HFFc6 (cell line): ENCODE measurements around the gene PAQR4. TPM values are rescaled to one million over a fixed set of nuclear protein-coding genes. Genes with fewer than 3 reads are reported as not detected.

Source experiments
- DNase-seq: peaks from one replicate; pipeline ENCODE4 v3.0.0-alpha.2; 2018
- H3K27ac Mint-ChIP-seq: 2 replicates; pipeline ENCODE4 v1.8.0; 2020; ENCODE audit warnings: mild to moderate bottlenecking, mixed read lengths
- H3K27me3 Mint-ChIP-seq: 2 replicates; pipeline ENCODE4 v1.8.0; 2021; ENCODE audit warnings: mild to moderate bottlenecking, moderate library complexity, mixed read lengths; ENCODE audit not compliant: insufficient read depth
- H3K36me3 Mint-ChIP-seq: 2 replicates; pipeline ENCODE4 v1.8.0; 2021; ENCODE audit warnings: low read depth, mixed read lengths
- H3K4me1 Mint-ChIP-seq: 2 replicates; pipeline ENCODE4 v1.8.0; 2020; ENCODE audit warnings: low read depth, mixed read lengths
- H3K4me3 Mint-ChIP-seq: 2 replicates; pipeline ENCODE4 v1.8.0; 2020; ENCODE audit warnings: mild to moderate bottlenecking, moderate library complexity, mixed read lengths
- H3K9me3 Mint-ChIP-seq: 2 replicates; pipeline ENCODE4 v1.8.0; 2020; ENCODE audit warnings: mild to moderate bottlenecking, mixed read lengths
- total RNA-seq, 6 experiments: library from RNA; stranded (reverse); fragmentation: NEBNext Ultra II Directional; extraction: Animal tissue kit (Norgen Biotek cat#: 25700); gene quantifications; 2 replicates in 1 of 6; 3 replicates in 5 of 6; pipeline ENCODE4 v1.2.3, GENCODE V29; 2021
- TF ChIP-seq, protein P1 (sequence below): fragments of 200-600 bp; sonication (generic); IDR thresholded peaks from 2 replicates; pipeline ENCODE4 v1.5.0; 2021; ENCODE audit warnings: antibody characterized with exemption, mild to moderate bottlenecking

PAQR4 gene
- total RNA-seq, 6 experiments from 2014 or later = 5.7 to 16.5 (median 13.7) TPM

- TF ChIP-seq, protein P1, sequence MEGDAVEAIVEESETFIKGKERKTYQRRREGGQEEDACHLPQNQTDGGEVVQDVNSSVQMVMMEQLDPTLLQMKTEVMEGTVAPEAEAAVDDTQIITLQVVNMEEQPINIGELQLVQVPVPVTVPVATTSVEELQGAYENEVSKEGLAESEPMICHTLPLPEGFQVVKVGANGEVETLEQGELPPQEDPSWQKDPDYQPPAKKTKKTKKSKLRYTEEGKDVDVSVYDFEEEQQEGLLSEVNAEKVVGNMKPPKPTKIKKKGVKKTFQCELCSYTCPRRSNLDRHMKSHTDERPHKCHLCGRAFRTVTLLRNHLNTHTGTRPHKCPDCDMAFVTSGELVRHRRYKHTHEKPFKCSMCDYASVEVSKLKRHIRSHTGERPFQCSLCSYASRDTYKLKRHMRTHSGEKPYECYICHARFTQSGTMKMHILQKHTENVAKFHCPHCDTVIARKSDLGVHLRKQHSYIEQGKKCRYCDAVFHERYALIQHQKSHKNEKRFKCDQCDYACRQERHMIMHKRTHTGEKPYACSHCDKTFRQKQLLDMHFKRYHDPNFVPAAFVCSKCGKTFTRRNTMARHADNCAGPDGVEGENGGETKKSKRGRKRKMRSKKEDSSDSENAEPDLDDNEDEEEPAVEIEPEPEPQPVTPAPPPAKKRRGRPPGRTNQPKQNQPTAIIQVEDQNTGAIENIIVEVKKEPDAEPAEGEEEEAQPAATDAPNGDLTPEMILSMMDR = no peak; the same call in 1 of the 2 replicates
- Mint-ChIP-seq H3K27ac (peak within 1 kb of the TSS; percentile 98), H3K27me3 (peaks cover 35% of the 10 kb centered on the region), H3K4me1 (peaks cover 33% of the 10 kb centered on the region), H3K9me3 (peaks cover 11% of the 10 kb centered on the region), H3K4me3 (peak within 1 kb of the TSS; percentile 99), H3K36me3 (peaks cover 35% of the 10 kb centered on the region)
- DNase-seq = peak; percentile 61
These were observed 51.1 kb downstream of the PAQR4 start, which contains the start of gene TNFRSF12A for GRCh38 chr16:3020247-3020603. TSS of gene TNFRSF12A (plus strand) at chr16:3020368. CDS start at chr16:3020398, 30 bp downstream.

- peak overlapping the region; percentile 99 for H3K4me3 Mint-ChIP-seq
- peaks cover 11% of the 10 kb centered on the region for H3K9me3 Mint-ChIP-seq
- peaks cover 33% of the 10 kb centered on the region for H3K4me1 Mint-ChIP-seq
- H3K36me3 Mint-ChIP-seq = peaks cover 39% of the 10 kb centered on the region
- DNase-seq = peak; percentile 86
- TF ChIP-seq, protein P1 = no peak
- peak overlapping the region; percentile 98 for H3K27ac Mint-ChIP-seq
- peaks cover 40% of the 10 kb centered on the region for H3K27me3 Mint-ChIP-seq
These were observed 51.7 kb downstream of the PAQR4 start for GRCh38 chr16:3020604-3021448.

GRCh38 chr16:3021449-3022207, 52.5 kb downstream of the PAQR4 start:
- Mint-ChIP-seq H3K9me3 (peaks cover 11% of the 10 kb centered on the region), H3K36me3 (peaks cover 42% of the 10 kb centered on the region), H3K4me1 (peaks cover 33% of the 10 kb centered on the region), H3K27me3 (peaks cover 46% of the 10 kb centered on the region), H3K4me3 (peak overlapping the region; percentile 99), H3K27ac (peak overlapping the region; percentile 98)
- peak; percentile 95 for DNase-seq
- TF ChIP-seq, protein P1 = peak; percentile 66; the same call in 1 of the 2 replicates

DNA sequence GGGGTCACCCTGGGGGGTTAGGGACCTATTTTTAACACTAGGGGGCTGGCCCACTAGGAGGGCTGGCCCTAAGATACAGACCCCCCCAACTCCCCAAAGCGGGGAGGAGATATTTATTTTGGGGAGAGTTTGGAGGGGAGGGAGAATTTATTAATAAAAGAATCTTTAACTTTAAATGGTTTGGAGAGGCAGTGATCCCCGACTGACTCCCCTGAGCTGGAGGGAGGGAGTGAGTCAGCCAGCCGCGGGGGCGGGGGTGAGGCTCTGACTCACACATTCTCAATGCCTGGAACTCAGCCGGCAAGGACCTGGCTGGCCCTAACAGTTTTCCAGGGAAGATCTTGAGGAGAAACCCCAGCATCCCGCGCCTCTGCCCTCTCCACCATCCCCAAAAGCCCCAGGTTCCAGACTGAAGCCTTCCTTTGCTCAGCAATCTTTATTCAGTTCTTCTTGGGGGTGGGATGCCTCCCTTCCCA, 53.1 kb downstream of the PAQR4 start:
- Mint-ChIP-seq H3K36me3 (peaks cover 45% of the 10 kb centered on the region), H3K9me3 (peaks cover 11% of the 10 kb centered on the region), H3K27me3 (peaks cover 49% of the 10 kb centered on the region), H3K4me3 (peak overlapping the region; percentile 99), H3K4me1 (peaks cover 33% of the 10 kb centered on the region), H3K27ac (peak overlapping the region; percentile 98)
- TF ChIP-seq, protein P1 = no peak; the same call in 1 of the 2 replicates
- DNase-seq = peak; percentile 95

DNA sequence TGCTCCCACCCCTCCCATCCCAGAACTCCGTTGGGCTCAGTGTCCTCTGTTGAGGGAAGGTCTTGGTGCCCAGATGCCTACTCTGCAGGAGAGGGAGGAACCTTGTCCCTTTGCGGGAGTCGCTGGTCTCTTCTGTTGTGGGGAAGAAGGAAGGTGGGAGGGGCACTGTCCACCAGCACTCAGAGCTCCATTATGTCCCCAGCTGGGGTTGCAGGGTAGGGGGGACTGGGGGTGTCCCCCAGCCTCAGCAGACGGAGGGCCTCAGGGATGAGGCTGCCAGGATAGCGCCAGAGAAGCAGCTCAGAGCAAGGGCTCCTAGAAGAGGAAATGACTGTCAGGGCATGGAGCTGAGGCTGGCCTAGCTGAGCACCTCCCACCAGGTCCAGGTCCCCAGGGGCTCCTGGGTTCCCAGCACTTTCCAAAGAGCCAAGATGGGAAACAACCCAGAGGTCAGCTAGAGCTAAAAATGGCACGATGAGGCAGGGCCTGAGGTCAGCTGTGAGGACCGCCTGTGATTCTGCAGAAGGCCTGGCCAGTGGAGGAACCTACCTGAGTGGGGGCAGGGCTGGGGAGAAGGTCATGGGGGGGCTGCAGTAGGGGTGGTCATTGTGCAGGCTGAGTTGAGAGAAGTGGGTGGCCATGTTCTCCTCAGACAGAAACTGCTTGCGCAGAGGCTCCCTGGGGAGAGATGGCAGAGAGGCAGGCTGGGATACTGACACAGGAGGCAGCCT, 53.7 kb downstream of the PAQR4 start:
- peaks cover 33% of the 10 kb centered on the region for H3K4me1 Mint-ChIP-seq
- peaks cover 45% of the 10 kb centered on the region for H3K36me3 Mint-ChIP-seq
- H3K9me3 Mint-ChIP-seq = peaks cover 11% of the 10 kb centered on the region
- peaks cover 49% of the 10 kb centered on the region for H3K27me3 Mint-ChIP-seq
- H3K4me3 Mint-ChIP-seq = peak overlapping the region; percentile 99
- TF ChIP-seq, protein P1 = no peak
- H3K27ac Mint-ChIP-seq = peak overlapping the region; percentile 98
- peak; percentile 17 for DNase-seq
